DOHH2 (cell line): ENCODE results near the gene SCLT1.

Experiments used
- H3F3A ChIP-seq: fragments of 200-600 bp; sonication (generic), shearing (Covaris generic); 2 replicates; pipeline ENCODE4 v1.6.0; 2016; ENCODE audit warnings: antibody characterized with exemption, mild to moderate bottlenecking; ENCODE audit not compliant: control insufficient read depth, insufficient read depth
- H3K27ac ChIP-seq: fragments of 200-600 bp; sonication (generic); 2 replicates; pipeline ENCODE4 v1.5.1; 2014; ENCODE audit warnings: low read depth, mild to moderate bottlenecking, low read length, moderate library complexity
- H3K27me3 ChIP-seq: fragments of 200-600 bp; sonication (generic); 2 replicates; pipeline ENCODE4 v1.6.1; 2014; ENCODE audit warnings: mild to moderate bottlenecking, low read length, mixed read lengths; ENCODE audit not compliant: control insufficient read depth
- H3K36me3 ChIP-seq: fragments of 200-600 bp; sonication (generic); 2 replicates; pipeline ENCODE4 v1.6.1; 2014; ENCODE audit warnings: mild to moderate bottlenecking, low read length, moderate library complexity, mixed read lengths; ENCODE audit not compliant: control insufficient read depth
- H3K4me1 ChIP-seq: fragments of 200-600 bp; sonication (generic); 2 replicates; pipeline ENCODE4 v1.6.1; 2014; ENCODE audit warnings: mild to moderate bottlenecking, low read length, mixed read lengths; ENCODE audit not compliant: control insufficient read depth
- H3K4me2 ChIP-seq: fragments of 200-600 bp; sonication (generic); 2 replicates; pipeline ENCODE4 v1.6.0; 2014; ENCODE audit warnings: mild to moderate bottlenecking, low read length, moderate library complexity
- H3K4me3 ChIP-seq: fragments of 200-600 bp; sonication (generic); 2 replicates; pipeline ENCODE4 v1.5.1; 2014; ENCODE audit warnings: mild to moderate bottlenecking, low read length, mixed read lengths
- H3K79me2 ChIP-seq: fragments of 200-600 bp; sonication (generic); 2 replicates; pipeline ENCODE4 v1.6.1; 2014; ENCODE audit warnings: mild to moderate bottlenecking, low read length, mixed read lengths; ENCODE audit not compliant: control insufficient read depth
- H3K9me2 ChIP-seq: fragments of 200-600 bp; sonication (generic); replicated peaks from 2 replicates; pipeline ENCODE4 v1.6.1; 2014; ENCODE audit warnings: mild to moderate bottlenecking, low read length, mixed read lengths; ENCODE audit not compliant: control insufficient read depth
- H3K9me3 ChIP-seq: fragments of 200-600 bp; sonication (generic); 2 replicates; pipeline ENCODE4 v1.6.1; 2014; ENCODE audit warnings: antibody characterized with exemption, low read length, mixed read lengths; ENCODE audit not compliant: control insufficient read depth, insufficient read depth
- H4K20me1 ChIP-seq: fragments of 200-600 bp; sonication (generic); 2 replicates; pipeline ENCODE4 v1.6.0; 2014; ENCODE audit warnings: low read depth, mild to moderate bottlenecking, antibody characterized with exemption, low read length, moderate library complexity; ENCODE audit not compliant: control insufficient read depth, insufficient read depth
- EZH2phosphoT487 ChIP-seq: fragments of 200-600 bp; sonication (generic); IDR thresholded peaks from 2 replicates; pipeline ENCODE4 v1.6.1; 2017; ENCODE audit warnings: borderline replicate concordance, mild to moderate bottlenecking, antibody characterized with exemption, low read length, moderate library complexity, mixed read lengths
- TF ChIP-seq, protein P1 (sequence below): fragments of 200-600 bp; sonication (generic); IDR thresholded peaks from one replicate; pipeline ENCODE4 v1.5.1; 2014; ENCODE audit warnings: antibody characterized with exemption, mild to moderate bottlenecking, low read depth, low read length; ENCODE audit not compliant: poor library complexity, severe bottlenecking

Gene SCLT1

DNA sequence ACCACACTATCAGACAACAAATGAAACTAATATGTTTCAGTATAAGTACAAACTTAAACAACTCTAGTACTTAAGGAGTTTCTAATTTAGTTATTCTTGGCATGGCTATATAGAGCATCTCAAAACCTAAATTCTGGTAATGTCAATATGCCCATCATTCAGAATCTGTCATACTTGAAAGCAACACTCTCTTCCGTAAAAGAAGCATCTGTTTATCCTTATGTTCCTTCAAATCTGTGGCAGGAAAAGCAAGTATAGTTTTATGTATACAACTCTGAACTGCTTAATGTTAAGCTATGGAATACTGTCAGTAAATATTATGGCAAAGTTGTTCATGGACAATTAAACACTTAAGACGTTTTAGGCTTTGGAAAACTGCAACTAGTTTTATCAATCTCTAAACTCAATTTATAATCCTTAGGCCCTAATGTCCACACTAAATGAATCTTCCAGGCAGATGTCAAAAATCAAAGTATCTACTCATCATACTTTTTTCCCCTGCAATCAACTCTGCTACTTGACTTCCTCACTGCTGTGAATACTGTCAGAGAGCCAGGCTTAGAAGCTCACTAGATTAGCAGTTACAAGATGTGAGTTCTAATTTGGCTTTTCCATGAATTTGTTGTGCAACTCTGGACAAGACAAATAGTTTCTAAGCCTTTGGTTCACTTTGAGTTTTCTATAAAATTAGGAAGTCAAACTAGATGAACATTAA lies 109.4 kb downstream of the SCLT1 start:
- Histone ChIP-seq H3K9me2 (no peaks in the 10 kb centered on the region), H3K4me1 (no peaks in the 10 kb centered on the region), H3K27ac (no peak overlapping the region), H3K36me3 (peaks cover 17% of the 10 kb centered on the region), H3K27me3 (no peaks in the 10 kb centered on the region), H3K4me2 (no peak overlapping the region), H3F3A (no peaks in the 10 kb centered on the region), H3K9me3 (peaks cover 3% of the 10 kb centered on the region; the same call in 1 of the 2 replicates), H3K79me2 (no peaks in the 10 kb centered on the region), H4K20me1 (no peaks in the 10 kb centered on the region), H3K4me3 (no peak overlapping the region)
- TF ChIP-seq, protein P1, sequence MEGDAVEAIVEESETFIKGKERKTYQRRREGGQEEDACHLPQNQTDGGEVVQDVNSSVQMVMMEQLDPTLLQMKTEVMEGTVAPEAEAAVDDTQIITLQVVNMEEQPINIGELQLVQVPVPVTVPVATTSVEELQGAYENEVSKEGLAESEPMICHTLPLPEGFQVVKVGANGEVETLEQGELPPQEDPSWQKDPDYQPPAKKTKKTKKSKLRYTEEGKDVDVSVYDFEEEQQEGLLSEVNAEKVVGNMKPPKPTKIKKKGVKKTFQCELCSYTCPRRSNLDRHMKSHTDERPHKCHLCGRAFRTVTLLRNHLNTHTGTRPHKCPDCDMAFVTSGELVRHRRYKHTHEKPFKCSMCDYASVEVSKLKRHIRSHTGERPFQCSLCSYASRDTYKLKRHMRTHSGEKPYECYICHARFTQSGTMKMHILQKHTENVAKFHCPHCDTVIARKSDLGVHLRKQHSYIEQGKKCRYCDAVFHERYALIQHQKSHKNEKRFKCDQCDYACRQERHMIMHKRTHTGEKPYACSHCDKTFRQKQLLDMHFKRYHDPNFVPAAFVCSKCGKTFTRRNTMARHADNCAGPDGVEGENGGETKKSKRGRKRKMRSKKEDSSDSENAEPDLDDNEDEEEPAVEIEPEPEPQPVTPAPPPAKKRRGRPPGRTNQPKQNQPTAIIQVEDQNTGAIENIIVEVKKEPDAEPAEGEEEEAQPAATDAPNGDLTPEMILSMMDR, result no peak
- no peak for TF ChIP-seq EZH2phosphoT487

DNA sequence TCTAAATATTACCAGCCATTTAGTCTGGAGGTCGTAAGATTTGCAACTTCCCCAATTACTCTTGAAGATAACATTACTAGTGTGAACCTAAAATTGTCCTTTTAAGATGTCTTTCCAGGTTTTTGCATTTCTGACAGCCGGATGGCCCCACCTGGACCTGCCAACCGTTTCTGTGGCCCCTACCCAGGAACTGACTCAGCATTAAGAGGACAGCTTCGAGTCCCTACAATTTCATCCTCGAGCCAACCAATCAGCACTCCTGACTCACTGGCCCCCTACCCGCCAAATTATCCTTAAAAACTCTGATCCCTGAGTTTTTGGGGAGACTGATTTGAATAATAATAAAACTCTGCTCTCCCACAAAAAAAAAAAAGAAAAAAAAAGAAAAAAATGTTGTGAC lies 112.0 kb downstream of the SCLT1 start:
- Histone ChIP-seq H3F3A (no peaks in the 10 kb centered on the region), H3K27me3 (no peaks in the 10 kb centered on the region), H3K4me1 (no peaks in the 10 kb centered on the region)

DNA sequence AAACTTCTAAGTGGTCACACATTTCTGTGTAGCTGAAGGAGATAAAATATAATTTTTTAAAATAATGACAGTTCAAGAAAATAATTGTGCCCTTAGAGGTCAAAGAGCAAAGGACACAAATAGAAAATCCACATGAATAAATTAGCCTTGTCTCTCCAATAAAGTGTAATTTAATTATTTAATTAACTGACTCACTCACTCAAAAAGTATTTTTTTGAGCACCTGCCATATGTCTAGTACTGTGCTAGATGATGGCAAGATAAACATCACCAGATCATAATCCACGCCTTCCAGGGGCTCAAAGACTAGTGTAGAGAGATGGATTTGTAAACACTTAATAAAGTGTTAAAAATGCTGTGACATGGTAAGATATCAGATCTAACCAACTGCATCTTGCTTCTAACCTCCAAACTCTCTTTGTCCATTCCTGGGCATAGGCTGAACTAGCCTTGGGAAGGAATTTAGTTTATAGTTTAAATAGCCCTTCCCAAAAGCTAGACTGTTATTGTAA lies 112.5 kb downstream of the SCLT1 start:
- Histone ChIP-seq H3F3A (no peaks in the 10 kb centered on the region), H3K4me1 (no peaks in the 10 kb centered on the region), H3K27me3 (no peaks in the 10 kb centered on the region), H3K4me3 (no peak overlapping the region), H4K20me1 (no peaks in the 10 kb centered on the region), H3K9me3 (no peaks in the 10 kb centered on the region), H3K4me2 (no peak overlapping the region), H3K9me2 (no peaks in the 10 kb centered on the region), H3K79me2 (no peaks in the 10 kb centered on the region), H3K36me3 (no peaks in the 10 kb centered on the region), H3K27ac (no peak overlapping the region)
- TF ChIP-seq, protein P1, result no peak
- no peak for TF ChIP-seq EZH2phosphoT487

More for the DNA sequence above, 112.0 kb downstream of the SCLT1 start:
- Histone ChIP-seq H3K36me3 (peaks cover 1% of the 10 kb centered on the region; the same call in 1 of the 2 replicates), H3K27ac (no peak overlapping the region), H3K9me2 (no peaks in the 10 kb centered on the region), H4K20me1 (no peaks in the 10 kb centered on the region), H3K79me2 (no peaks in the 10 kb centered on the region), H3K9me3 (no peaks in the 10 kb centered on the region), H3K4me3 (no peak overlapping the region), H3K4me2 (no peak overlapping the region)
- no peak for TF ChIP-seq EZH2phosphoT487
- TF ChIP-seq, protein P1, result no peak
